SU-DHL-6 (cell line): ENCODE data around the gene ILRUN.

Experiments used
- H2AFZ ChIP-seq: fragments of 200-600 bp; sonication (generic); 2 replicates; pipeline ENCODE4 v1.6.1; 2014; ENCODE audit warnings: low read depth, mild to moderate bottlenecking, moderate library complexity, mixed read lengths, antibody characterized with exemption, low read length; ENCODE audit not compliant: severe bottlenecking
- H3F3A ChIP-seq: fragments of 200-600 bp; shearing (Covaris generic); 2 replicates; pipeline ENCODE4 v1.6.0; 2016; ENCODE audit warnings: antibody characterized with exemption, mild to moderate bottlenecking; ENCODE audit not compliant: insufficient read depth
- H3K27ac ChIP-seq: fragments of 200-600 bp; sonication (generic); 2 replicates; pipeline ENCODE4 v1.5.1; 2016; ENCODE audit warnings: low read depth, mild to moderate bottlenecking, low read length, moderate library complexity, mixed read lengths
- H3K27me3 ChIP-seq: fragments of 200-600 bp; sonication (generic), shearing (Covaris generic); 2 replicates; pipeline ENCODE4 v1.6.0; 2014; ENCODE audit warnings: mild to moderate bottlenecking, low read length
- H3K36me3 ChIP-seq: fragments of 200-600 bp; sonication (generic); 2 replicates; pipeline ENCODE4 v1.6.1; 2014; ENCODE audit warnings: mild to moderate bottlenecking, low read length, mixed read lengths
- H3K4me2 ChIP-seq: fragments of 300-600, 200-600 bp; shearing (Covaris generic), sonication (generic); 2 replicates; pipeline ENCODE4 v1.6.0; 2014; ENCODE audit warnings: low read length, low read depth, mild to moderate bottlenecking; ENCODE audit not compliant: poor library complexity, severe bottlenecking
- H3K4me3 ChIP-seq: fragments of 200-600 bp; sonication (generic); 2 replicates; pipeline ENCODE4 v1.5.1; 2014; ENCODE audit warnings: antibody characterized with exemption, low read length, mild to moderate bottlenecking, mixed read lengths; ENCODE audit not compliant: insufficient read depth, poor library complexity, severe bottlenecking
- H3K79me2 ChIP-seq: fragments of 200-600 bp; sonication (generic); 2 replicates; pipeline ENCODE4 v1.6.1; 2014; ENCODE audit warnings: mild to moderate bottlenecking, low read length, moderate library complexity; ENCODE audit not compliant: insufficient read depth
- H3K9ac ChIP-seq: fragments of 200-600 bp; sonication (generic); 2 replicates; pipeline ENCODE4 v1.7.0; 2014; ENCODE audit warnings: mild to moderate bottlenecking, low read length
- H3K9me2 ChIP-seq: fragments of 200-600 bp; sonication (generic); replicated peaks from 2 replicates; pipeline ENCODE4 v1.6.1; 2014; ENCODE audit warnings: low read length; ENCODE audit not compliant: insufficient read depth
- H3K9me3 ChIP-seq: fragments of 200-600 bp; sonication (generic); 2 replicates; pipeline ENCODE4 v1.6.1; 2014; ENCODE audit warnings: low read length, mixed read lengths; ENCODE audit not compliant: insufficient read depth
- H4K20me1 ChIP-seq: fragments of 200-600 bp; sonication (generic); 2 replicates; pipeline ENCODE4 v1.6.1; 2014; ENCODE audit warnings: low read depth, mild to moderate bottlenecking, antibody characterized with exemption, low read length, moderate library complexity, mixed read lengths
- CTCF ChIP-seq: fragments of 200-600 bp; sonication (generic); IDR thresholded peaks from one replicate; pipeline ENCODE4 v1.5.1; 2017; ENCODE audit warnings: antibody characterized with exemption, mild to moderate bottlenecking, low read length, moderate library complexity; ENCODE audit not compliant: insufficient read depth, poor library complexity, severe bottlenecking
- EZH2phosphoT487 ChIP-seq: fragments of 200-600 bp; sonication (generic), shearing (Covaris generic); conservative IDR thresholded peaks from 2 replicates; pipeline ENCODE4 v1.6.1; 2018; ENCODE audit warnings: mild to moderate bottlenecking, antibody characterized with exemption, low read length, moderate library complexity, mixed read lengths

Gene ILRUN

DNA sequence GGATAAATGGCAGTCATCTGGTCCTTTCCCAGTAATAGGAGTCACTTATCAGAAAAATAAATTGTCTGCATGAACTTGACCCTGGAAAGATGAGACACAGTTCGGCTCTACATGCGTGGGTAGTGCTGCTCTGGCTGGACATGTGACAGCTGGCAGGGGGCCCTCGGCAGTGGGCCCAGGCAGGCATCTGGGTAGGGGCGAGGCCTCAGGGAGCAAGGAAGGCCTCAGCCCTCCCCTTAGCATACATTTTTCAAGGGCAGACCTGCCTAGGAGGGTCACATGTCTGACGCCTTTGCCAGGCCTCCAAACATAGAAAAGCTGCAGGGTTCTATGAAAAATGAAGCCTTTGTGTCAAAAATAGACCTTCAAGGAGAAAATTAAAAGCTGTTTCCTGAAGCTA lies 12.8 kb upstream of the ILRUN start:
- Histone ChIP-seq H3K9me3 (no peaks in the 10 kb centered on the region), H3K36me3 (no peaks in the 10 kb centered on the region), H3K4me2 (no peak overlapping the region), H3F3A (no peaks in the 10 kb centered on the region), H3K27me3 (no peaks in the 10 kb centered on the region), H3K79me2 (no peaks in the 10 kb centered on the region), H3K9ac (no peak overlapping the region), H4K20me1 (no peaks in the 10 kb centered on the region), H3K27ac (no peak overlapping the region), H3K4me3 (no peak overlapping the region), H3K9me2 (no peaks in the 10 kb centered on the region), H2AFZ (no peak overlapping the region)
- TF ChIP-seq CTCF (no peak), EZH2phosphoT487 (no peak)

GRCh38 chr6:34705241-34705640 lies 8.7 kb upstream of the ILRUN start:
- Histone ChIP-seq H3K4me2 (no peak overlapping the region), H3K79me2 (no peaks in the 10 kb centered on the region), H3K9ac (no peak overlapping the region), H4K20me1 (no peaks in the 10 kb centered on the region), H3K9me2 (no peaks in the 10 kb centered on the region), H3F3A (no peaks in the 10 kb centered on the region), H3K27ac (no peak overlapping the region), H3K27me3 (no peaks in the 10 kb centered on the region), H3K9me3 (no peaks in the 10 kb centered on the region), H3K36me3 (no peaks in the 10 kb centered on the region), H3K4me3 (no peak overlapping the region), H2AFZ (no peak overlapping the region)
- TF ChIP-seq EZH2phosphoT487 = no peak
- no peak for TF ChIP-seq CTCF

DNA sequence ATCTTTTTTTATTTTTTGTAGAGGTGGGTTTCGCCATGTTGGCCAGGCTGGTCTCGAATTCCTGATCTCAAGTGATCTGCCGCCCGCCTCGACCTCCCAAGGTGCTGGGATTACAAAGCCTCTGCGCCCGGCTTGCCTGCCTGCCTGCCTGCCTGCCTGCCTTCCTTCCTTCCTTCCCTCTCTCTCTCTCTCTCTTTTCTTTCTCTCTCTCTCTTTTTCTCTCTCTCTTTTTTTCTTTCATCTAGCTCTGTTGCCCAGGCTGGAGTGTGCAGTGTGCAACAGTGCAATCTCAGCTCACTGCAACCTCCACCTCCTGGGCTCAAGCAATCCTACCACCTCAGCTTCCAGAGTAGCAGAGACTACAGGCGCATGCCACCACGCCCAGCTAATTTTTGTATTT lies 4.6 kb upstream of the ILRUN start:
- H2AFZ ChIP-seq = no peak overlapping the region
- H3K27ac ChIP-seq = no peak overlapping the region
- no peaks in the 10 kb centered on the region for H3K9me3 ChIP-seq
- H3K79me2 ChIP-seq = peaks cover 3% of the 10 kb centered on the region
- H3K4me3 ChIP-seq = no peak overlapping the region
- peaks cover 6% of the 10 kb centered on the region; the same call in 1 of the 2 replicates for H3F3A ChIP-seq
- no peaks in the 10 kb centered on the region for H3K9me2 ChIP-seq
- TF ChIP-seq CTCF = no peak
- TF ChIP-seq EZH2phosphoT487 = no peak
- no peaks in the 10 kb centered on the region for H4K20me1 ChIP-seq
- no peak overlapping the region for H3K4me2 ChIP-seq
- H3K9ac ChIP-seq = no peak overlapping the region
- no peaks in the 10 kb centered on the region for H3K27me3 ChIP-seq
- H3K36me3 ChIP-seq = no peaks in the 10 kb centered on the region
